Adipocyte (in vitro differentiated cells): ENCODE measurements around the gene ANKH.
A peak's percentile ranks its signal among the peaks of the same experiment; 100 is the strongest.

Source experiments
- DNase-seq: peaks from one replicate; pipeline ENCODE4 v3.0.0-alpha.2; 2015; ENCODE audit warnings: low read depth
- H3K27me3 ChIP-seq: replicated peaks from 2 replicates; pipeline ENCODE4 v1.7.0; 2013; ENCODE audit warnings: mild to moderate bottlenecking, low read length, moderate library complexity; ENCODE audit not compliant: control insufficient read depth, insufficient read depth
- H3K36me3 ChIP-seq: 2 replicates; pipeline ENCODE4 v1.7.0; 2013; ENCODE audit warnings: low read length, mild to moderate bottlenecking, moderate library complexity; ENCODE audit not compliant: control insufficient read depth, insufficient read depth, severe bottlenecking
- H3K4me1 ChIP-seq: 2 replicates; pipeline ENCODE4 v1.7.0; 2013; ENCODE audit warnings: mild to moderate bottlenecking, low read length, moderate library complexity; ENCODE audit not compliant: control insufficient read depth, insufficient read depth
- H3K4me3 ChIP-seq: 2 replicates; pipeline ENCODE4 v1.7.0; 2013; ENCODE audit warnings: mild to moderate bottlenecking, low read length, moderate library complexity
- H3K9ac ChIP-seq: 2 replicates; pipeline ENCODE4 v1.7.0; 2013; ENCODE audit warnings: mild to moderate bottlenecking, low read length, moderate library complexity
- H3K9me3 ChIP-seq: 2 replicates; pipeline ENCODE4 v1.7.0; 2013; ENCODE audit warnings: mild to moderate bottlenecking, low read length, moderate library complexity; ENCODE audit not compliant: control insufficient read depth

Gene ANKH

DNA sequence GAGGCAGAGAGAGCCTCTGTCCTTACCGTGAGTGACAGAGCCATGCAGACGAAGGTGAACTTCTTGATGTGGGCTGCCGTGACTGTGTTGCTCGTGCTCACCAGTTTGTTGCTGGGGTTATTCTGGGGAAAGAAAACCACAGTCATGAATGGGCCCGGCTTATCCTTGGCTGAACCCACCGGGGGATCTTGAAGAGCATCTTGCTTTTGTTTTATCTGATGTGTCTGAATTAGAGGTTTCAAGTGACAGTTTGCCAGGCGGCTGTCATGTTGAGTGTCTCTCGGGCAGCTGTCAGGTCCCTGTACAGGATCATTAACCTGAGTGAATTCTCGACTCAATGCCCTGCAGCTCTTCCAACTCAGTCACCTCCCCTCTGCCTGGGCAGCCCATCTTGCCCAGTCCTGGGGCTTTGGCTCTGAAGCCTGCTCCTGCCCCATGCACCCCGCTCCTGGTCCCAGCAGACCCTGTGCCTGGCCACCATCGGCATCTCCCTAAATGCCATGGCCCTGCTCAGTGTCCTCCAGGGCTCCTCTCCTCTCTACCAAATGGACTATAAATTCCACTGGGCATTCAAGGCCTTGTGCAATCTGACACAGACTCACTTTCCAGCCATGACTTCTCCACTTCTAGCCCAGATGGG lies 129.7 kb downstream of the ANKH start:
- no peak overlapping the region for H3K9ac ChIP-seq
- H3K9me3 ChIP-seq: no peaks in the 10 kb centered on the region
- no peaks in the 10 kb centered on the region for H3K27me3 ChIP-seq
- no peak overlapping the region for H3K4me3 ChIP-seq
- no peak for DNase-seq
- H3K36me3 ChIP-seq: peaks cover 15% of the 10 kb centered on the region
- H3K4me1 ChIP-seq: peaks cover 10% of the 10 kb centered on the region

DNA sequence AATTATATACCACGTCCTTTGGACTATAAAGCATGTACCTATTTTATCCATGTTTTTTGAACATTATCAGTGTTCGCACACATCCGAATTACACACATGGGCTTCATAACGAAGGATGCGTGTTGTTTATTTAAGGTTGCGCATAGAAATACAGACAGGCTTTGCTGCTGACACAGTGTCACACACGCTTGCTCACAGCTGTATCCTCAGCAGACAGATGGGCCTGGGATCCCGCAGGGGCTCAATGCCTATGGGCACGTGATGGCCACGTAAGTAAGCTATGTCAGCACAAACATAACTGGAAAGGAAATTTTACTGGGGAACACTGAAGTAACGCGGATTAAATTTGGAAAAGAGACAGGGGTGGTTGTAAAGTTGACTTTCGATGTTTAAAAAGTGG lies 130.4 kb downstream of the ANKH start:
- Histone ChIP-seq H3K4me3 (no peak overlapping the region), H3K36me3 (peaks cover 15% of the 10 kb centered on the region), H3K27me3 (no peaks in the 10 kb centered on the region), H3K9ac (no peak overlapping the region), H3K4me1 (peaks cover 10% of the 10 kb centered on the region), H3K9me3 (no peaks in the 10 kb centered on the region)
- no peak for DNase-seq

DNA sequence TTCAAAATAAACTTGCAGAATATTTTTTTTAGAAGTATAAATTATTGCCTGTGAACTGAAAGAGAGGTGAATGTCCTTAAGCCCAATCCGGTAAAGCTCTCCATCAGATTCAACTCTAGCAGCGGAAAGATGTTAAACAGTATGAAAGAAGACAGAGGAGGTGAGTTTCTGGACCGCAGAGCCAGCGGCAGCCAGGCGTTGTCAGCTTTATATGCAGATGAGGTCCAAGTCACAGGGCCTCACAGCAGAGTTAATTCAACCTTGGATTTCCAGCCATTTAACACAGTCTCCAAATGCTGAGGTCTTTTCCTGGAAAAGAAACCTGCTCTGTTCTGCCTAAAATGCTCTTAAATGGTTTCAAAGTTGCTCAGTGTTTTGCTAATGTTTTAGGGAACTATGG lies 131.6 kb downstream of the ANKH start:
- Histone ChIP-seq H3K9me3 (no peaks in the 10 kb centered on the region), H3K4me3 (no peak overlapping the region), H3K9ac (no peak overlapping the region), H3K36me3 (peaks cover 7% of the 10 kb centered on the region), H3K27me3 (no peaks in the 10 kb centered on the region), H3K4me1 (peaks cover 10% of the 10 kb centered on the region)
- DNase-seq: no peak

DNA sequence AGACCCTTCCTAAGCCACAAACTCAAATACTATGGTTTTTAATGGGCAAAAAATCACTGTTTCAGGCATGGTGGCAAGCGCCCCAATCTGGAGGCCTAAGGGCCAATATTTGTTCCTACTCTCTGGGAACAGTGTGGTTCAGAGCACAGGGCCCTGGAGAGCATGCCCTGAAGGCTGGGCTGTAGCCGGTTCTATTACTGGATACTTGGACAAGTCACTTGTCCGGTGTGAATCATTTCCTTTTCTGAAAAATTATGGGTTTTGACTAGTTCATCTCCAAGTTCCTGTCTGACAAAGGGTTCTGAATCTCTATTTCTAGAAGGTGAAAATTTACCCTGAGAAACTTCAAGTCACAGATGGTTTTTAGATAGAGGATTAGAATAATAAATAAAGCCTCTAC lies 132.0 kb downstream of the ANKH start:
- H3K27me3 ChIP-seq: no peaks in the 10 kb centered on the region

DNA sequence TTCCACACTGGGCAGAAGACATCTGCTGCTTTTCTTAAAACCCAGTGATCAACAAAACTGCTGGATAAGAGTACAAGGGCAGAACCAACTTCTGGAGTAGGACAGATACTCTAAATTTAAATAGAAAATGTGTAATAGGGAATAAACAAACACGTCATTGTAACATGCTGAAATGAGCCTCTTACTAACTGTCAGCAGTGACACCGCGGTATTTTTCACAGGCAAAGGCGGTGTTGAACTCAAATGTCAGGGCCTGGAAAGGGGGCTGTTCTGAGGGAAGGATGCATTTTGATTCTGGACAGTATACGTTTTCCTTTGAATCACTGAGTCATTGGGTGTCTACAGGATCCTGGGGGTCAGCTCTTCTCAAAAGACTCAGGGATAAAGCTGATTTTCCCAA lies 133.5 kb downstream of the ANKH start:
- Histone ChIP-seq H3K27me3 (no peaks in the 10 kb centered on the region), H3K4me1 (peaks cover 10% of the 10 kb centered on the region), H3K9me3 (no peaks in the 10 kb centered on the region), H3K9ac (no peak overlapping the region), H3K36me3 (peaks cover 7% of the 10 kb centered on the region), H3K4me3 (no peak overlapping the region)
- no peak for DNase-seq

More for the DNA sequence above, 132.0 kb downstream of the ANKH start:
- Histone ChIP-seq H3K9ac (no peak overlapping the region), H3K4me3 (no peak overlapping the region), H3K9me3 (no peaks in the 10 kb centered on the region), H3K36me3 (peaks cover 7% of the 10 kb centered on the region), H3K4me1 (peaks cover 10% of the 10 kb centered on the region)
- peak; percentile 22 for DNase-seq

DNA sequence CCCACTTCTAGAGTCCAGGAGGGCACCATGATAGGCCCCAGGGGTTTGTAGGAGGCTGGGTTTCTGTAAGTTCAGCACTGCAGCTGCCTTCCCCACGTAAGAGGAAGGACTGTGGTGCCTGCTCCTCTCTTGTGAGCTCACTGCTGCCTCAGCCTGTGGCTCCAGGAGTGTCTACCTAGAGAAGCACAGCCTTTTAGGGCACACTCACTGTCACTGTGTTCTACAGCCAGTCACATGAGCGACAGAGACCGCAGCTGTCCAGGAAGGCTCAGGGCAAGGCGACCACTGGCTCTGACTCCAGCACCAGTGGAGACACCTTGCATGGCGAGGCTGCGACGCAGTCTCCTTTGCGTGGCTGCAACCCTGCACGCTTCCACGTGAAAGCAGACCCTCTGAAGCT lies 134.3 kb downstream of the ANKH start:
- Histone ChIP-seq H3K36me3 (peaks cover 7% of the 10 kb centered on the region), H3K4me1 (peaks cover 10% of the 10 kb centered on the region), H3K9ac (no peak overlapping the region), H3K4me3 (no peak overlapping the region), H3K27me3 (no peaks in the 10 kb centered on the region), H3K9me3 (no peaks in the 10 kb centered on the region)
- DNase-seq: no peak

DNA sequence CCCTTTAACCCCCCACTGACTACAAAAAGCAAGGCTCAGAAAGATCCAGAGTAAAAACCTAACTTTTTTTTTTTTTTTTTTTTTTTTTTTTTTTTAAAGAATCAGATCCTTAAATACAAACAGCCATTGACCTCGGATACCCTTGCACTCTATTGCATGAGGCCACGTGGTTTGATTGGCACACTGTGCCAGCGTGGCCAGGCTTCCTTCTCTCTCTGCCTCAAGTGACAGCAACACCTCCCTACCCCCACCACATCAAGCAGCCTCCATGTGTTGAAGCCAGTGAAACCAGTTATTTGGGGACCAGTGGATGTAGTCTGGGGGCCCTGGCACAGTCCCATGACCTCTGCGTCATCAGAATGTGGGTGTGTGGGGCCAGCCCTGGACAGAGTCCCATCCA lies 135.6 kb downstream of the ANKH start:
- Histone ChIP-seq H3K27me3 (no peaks in the 10 kb centered on the region), H3K36me3 (peaks cover 3% of the 10 kb centered on the region), H3K4me3 (no peak overlapping the region), H3K4me1 (peaks cover 10% of the 10 kb centered on the region), H3K9me3 (no peaks in the 10 kb centered on the region), H3K9ac (no peak overlapping the region)
- DNase-seq: no peak

DNA sequence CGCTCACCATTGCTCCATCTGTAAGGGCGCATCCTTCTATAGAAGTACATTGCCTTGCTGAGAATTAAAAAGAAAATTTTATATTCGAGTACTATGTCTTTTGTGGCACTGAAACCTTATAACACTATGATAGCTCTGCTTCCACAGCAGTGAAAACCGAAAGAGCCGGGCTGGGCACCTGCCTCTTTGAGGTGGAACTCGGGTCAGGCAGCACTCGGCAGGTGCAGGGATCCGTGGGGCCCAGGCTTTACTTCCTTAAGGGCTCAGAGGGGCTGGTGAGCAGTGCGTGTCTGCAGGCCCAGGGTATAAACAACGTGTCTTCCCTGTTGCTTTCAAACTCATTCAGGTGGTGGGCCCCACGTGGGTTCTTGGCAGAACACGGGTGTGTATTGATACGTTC lies 137.2 kb downstream of the ANKH start:
- H3K4me3 ChIP-seq: no peak overlapping the region
- no peaks in the 10 kb centered on the region for H3K36me3 ChIP-seq
- H3K9ac ChIP-seq: no peak overlapping the region
- peaks cover 3% of the 10 kb centered on the region for H3K4me1 ChIP-seq
- no peaks in the 10 kb centered on the region for H3K27me3 ChIP-seq
- no peak for DNase-seq
- H3K9me3 ChIP-seq: no peaks in the 10 kb centered on the region

DNA sequence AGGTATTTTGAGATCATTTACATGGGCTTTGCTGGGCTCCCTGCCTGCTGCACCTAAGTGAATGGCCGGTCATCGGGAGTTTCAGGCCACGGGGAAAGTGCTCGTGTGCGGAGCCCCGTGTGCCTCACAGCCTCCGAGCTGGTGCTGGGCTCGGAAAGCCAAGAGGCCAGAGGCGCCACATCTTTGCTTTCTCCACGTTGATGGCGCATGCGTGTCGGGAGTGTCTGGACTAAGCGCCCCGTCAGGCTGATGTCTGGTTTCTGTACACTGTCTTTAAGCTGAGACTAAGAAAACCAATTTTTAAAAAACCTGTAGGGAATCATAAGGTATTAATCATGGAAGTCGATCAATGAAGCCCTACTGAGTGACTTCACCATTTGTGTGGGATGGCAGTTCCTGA lies 137.9 kb downstream of the ANKH start:
- Histone ChIP-seq H3K27me3 (no peaks in the 10 kb centered on the region), H3K36me3 (no peaks in the 10 kb centered on the region), H3K9me3 (no peaks in the 10 kb centered on the region), H3K4me3 (no peak overlapping the region), H3K9ac (no peak overlapping the region), H3K4me1 (no peaks in the 10 kb centered on the region)
- DNase-seq: no peak

DNA sequence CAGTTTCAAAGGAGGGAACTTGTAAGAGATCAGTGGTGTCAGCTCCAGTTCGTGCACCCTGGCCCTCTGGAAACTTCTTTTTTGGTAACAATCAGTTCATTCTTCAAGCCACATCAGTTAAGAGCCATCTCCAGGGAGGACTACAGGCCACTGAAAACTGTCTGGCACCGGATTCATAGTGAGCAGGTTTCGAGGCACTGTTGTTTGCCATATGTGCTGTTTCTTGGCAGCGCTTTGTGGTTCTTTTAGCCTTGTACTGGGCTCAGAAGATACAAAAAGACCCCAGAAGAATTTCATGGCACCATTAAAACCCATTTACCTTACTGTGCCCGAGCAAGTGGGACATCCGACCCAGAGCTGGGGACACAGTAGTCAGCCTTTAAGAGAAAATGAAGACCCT lies 138.6 kb downstream of the ANKH start:
- Histone ChIP-seq H3K9me3 (no peaks in the 10 kb centered on the region), H3K9ac (no peak overlapping the region), H3K36me3 (no peaks in the 10 kb centered on the region), H3K27me3 (no peaks in the 10 kb centered on the region), H3K4me3 (no peak overlapping the region), H3K4me1 (peaks cover under 1% of the 10 kb centered on the region)
- DNase-seq: no peak

DNA sequence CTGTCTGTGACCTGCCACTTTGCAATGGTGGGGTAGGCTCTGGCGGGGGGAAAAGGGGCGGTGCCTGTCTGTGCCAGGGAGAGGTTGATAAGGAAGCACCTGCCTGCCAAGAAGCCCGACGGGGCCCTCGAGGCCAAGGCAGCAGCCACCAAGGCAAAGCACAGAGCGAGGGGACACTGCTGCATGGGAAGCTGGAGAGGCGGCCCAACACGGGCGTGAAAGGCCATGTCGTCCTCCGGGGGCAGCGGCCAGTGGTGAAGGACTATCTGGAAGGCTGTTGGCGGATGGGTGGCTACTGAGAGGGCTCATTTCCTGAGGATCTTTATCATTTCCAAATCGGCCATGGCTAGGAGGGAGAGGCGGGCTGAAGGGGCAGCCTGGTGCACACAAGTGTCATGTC lies 140.7 kb downstream of the ANKH start:
- no peak overlapping the region for H3K4me3 ChIP-seq
- no peak overlapping the region for H3K9ac ChIP-seq
- H3K27me3 ChIP-seq: no peaks in the 10 kb centered on the region
- peaks cover 11% of the 10 kb centered on the region for H3K4me1 ChIP-seq
- no peaks in the 10 kb centered on the region for H3K36me3 ChIP-seq
- H3K9me3 ChIP-seq: no peaks in the 10 kb centered on the region
- DNase-seq: no peak

DNA sequence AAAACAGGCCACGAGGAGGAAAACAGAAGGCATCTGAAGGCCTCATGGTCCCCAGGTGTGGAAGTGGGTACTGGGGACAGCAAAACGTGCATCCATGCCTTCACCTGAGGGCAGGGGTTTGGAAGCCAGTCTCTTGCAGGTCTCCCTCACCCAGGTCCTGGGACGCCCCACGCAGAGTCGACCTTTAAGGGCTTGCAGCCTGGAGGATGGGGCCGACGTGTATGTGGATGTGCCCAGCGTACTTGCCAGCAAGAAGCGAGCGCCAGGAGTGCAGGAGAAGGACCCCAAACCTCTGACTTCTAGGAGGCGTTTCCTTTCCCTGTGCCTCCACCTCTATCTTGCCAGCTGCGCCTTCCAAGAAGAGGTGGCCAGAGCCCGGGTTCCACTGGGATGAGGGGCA lies 141.1 kb downstream of the ANKH start:
- H3K27me3 ChIP-seq: no peaks in the 10 kb centered on the region
- H3K36me3 ChIP-seq: no peaks in the 10 kb centered on the region
- no peak for DNase-seq
- H3K9me3 ChIP-seq: no peaks in the 10 kb centered on the region
- no peak overlapping the region for H3K4me3 ChIP-seq
- H3K4me1 ChIP-seq: peaks cover 11% of the 10 kb centered on the region
- no peak overlapping the region for H3K9ac ChIP-seq
